Skeletal muscle satellite cell (primary cell): ENCODE results near the gene DLL3.

Experiments used
- H3K27me3 ChIP-seq: 2 replicates; pipeline ENCODE4 v1.7.0; 2013; ENCODE audit warnings: low read length; ENCODE audit not compliant: control insufficient read depth, insufficient read depth
- H3K36me3 ChIP-seq: 2 replicates; pipeline ENCODE4 v1.7.0; 2013; ENCODE audit warnings: mild to moderate bottlenecking, control low read depth, low read length; ENCODE audit not compliant: insufficient read depth
- H3K4me1 ChIP-seq: 2 replicates; pipeline ENCODE4 v1.7.0; 2013; ENCODE audit warnings: low read length; ENCODE audit not compliant: control insufficient read depth, insufficient read depth
- H3K4me2 ChIP-seq: 2 replicates; pipeline ENCODE4 v1.7.0; 2013; ENCODE audit warnings: mild to moderate bottlenecking, low read length
- H3K4me3 ChIP-seq: 2 replicates; pipeline ENCODE4 v1.7.0; 2013; ENCODE audit warnings: low read length
- H3K9ac ChIP-seq: 2 replicates; pipeline ENCODE4 v1.7.0; 2013; ENCODE audit warnings: mild to moderate bottlenecking, low read depth, low read length, moderate library complexity
- H3K9me3 ChIP-seq: replicated peaks from 2 replicates; pipeline ENCODE4 v1.7.0; 2013; ENCODE audit warnings: mild to moderate bottlenecking, control low read depth, low read length

Gene DLL3

DNA sequence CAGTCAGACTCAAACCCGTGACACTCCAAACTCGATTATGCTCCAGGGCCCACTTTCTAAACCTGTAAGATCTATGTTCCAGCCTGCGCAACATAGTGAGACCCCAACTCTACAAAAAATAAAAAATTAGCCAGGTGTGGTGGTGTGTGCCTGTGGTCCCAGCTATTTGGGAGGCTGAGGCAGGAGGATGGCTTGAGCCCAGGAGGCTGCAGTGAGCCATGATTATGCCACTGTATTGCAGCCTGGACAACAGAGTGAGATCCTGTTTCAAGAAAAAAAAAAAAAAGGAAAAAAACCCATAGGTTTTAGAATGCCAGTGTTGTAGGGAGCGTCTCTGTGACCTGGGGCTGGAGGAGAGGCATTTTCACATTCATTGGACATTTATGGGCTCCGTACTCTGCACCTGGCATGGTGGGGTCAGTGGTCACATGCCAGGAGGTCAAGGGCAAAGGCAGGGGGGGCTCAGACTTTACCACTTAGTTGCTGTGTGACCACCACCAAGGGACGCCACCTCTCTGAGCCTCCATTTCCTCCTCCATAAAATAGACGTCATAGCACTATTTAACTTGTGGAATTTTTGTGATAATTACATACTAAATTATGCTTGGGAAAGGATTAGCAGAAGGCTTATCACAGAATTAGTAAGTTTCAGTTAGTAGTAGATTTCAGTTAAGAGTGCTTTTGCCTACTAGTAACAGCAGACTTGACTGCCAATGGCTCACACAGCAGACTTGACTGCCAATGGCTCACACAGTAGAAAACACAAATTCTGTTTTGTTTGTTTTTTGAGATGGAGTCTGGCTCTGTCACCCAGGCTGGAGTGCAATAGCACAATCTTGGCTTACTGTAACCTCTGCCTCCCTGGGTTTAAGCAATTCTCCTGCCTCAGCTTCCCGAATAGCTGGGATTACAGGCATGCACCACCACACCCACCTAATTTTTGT, 22.1 kb downstream of the DLL3 start:
- Histone ChIP-seq H3K36me3 (no peaks in the 10 kb centered on the region), H3K9me3 (no peaks in the 10 kb centered on the region), H3K9ac (no peak overlapping the region), H3K27me3 (peaks cover 19% of the 10 kb centered on the region), H3K4me3 (no peak overlapping the region), H3K4me1 (peaks cover under 1% of the 10 kb centered on the region), H3K4me2 (no peak overlapping the region)

DNA sequence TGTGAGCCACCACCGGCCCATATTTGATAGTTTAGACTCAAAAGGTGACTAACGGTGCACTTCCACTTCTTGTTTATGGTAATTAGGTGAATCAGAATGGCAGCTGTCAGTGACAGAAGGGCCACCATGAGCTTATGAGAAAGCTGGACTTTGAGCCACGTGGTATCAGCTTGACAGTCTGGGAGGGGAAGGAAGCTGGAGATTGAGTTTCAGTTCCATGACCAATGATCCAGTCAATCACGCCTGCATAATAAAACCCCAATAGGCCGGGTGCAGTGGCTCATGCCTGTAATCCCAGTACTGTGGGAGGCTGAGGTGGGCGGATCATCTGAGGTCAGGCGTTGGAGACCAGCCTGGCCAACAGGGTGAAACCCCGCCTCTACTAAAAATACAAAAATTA, 25.7 kb downstream of the DLL3 start:
- H3K4me1 ChIP-seq: no peaks in the 10 kb centered on the region
- H3K9ac ChIP-seq: no peak overlapping the region
- H3K27me3 ChIP-seq: no peaks in the 10 kb centered on the region
- H3K4me3 ChIP-seq: no peak overlapping the region
- no peaks in the 10 kb centered on the region for H3K9me3 ChIP-seq
- H3K36me3 ChIP-seq: no peaks in the 10 kb centered on the region
- H3K4me2 ChIP-seq: no peak overlapping the region

DNA sequence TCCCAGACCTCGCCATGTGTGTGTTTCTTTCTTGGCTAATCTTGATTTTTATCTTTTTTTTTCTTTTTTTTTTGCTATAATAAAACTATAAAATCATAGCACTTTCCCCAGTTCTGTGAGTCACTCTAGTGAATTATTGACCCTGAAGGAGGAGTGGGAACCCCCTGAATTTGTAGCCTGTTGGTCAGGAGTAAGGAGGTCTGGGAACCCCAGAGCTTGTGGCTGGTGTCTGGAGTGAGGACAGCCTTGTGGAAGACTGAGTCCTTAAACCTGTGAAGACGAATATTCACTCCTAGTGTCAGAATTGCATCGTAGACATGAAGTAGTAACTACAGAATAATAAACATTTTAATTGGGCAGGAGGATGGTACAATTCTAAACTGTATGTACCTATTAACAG, 26.5 kb downstream of the DLL3 start:
- no peak overlapping the region for H3K9ac ChIP-seq
- no peaks in the 10 kb centered on the region for H3K9me3 ChIP-seq
- no peaks in the 10 kb centered on the region for H3K4me1 ChIP-seq
- H3K4me2 ChIP-seq: no peak overlapping the region
- H3K36me3 ChIP-seq: no peaks in the 10 kb centered on the region
- no peaks in the 10 kb centered on the region for H3K27me3 ChIP-seq
- H3K4me3 ChIP-seq: no peak overlapping the region

DNA sequence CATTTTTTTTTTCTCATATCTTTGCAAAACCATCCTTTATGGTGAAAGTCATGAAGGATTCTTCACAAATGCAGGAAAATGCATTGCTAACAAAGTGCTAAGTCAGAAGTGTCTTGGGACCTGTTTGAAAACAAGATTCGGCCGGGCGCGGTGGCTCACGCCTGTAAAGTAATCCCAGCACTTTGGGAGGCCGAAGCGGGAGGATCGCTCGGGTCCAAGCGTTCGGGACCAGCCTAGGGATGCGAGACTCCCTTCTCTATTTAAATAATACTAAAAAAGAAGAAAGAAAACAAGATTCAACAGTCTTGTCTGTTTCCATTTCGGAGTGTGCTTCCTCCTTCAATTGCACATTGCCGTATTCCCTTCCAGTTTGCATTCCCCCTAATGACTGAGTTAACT, 33.1 kb downstream of the DLL3 start:
- H3K4me3 ChIP-seq: peak overlapping the region; percentile 90
- H3K9ac ChIP-seq: peak overlapping the region; percentile 90

DNA sequence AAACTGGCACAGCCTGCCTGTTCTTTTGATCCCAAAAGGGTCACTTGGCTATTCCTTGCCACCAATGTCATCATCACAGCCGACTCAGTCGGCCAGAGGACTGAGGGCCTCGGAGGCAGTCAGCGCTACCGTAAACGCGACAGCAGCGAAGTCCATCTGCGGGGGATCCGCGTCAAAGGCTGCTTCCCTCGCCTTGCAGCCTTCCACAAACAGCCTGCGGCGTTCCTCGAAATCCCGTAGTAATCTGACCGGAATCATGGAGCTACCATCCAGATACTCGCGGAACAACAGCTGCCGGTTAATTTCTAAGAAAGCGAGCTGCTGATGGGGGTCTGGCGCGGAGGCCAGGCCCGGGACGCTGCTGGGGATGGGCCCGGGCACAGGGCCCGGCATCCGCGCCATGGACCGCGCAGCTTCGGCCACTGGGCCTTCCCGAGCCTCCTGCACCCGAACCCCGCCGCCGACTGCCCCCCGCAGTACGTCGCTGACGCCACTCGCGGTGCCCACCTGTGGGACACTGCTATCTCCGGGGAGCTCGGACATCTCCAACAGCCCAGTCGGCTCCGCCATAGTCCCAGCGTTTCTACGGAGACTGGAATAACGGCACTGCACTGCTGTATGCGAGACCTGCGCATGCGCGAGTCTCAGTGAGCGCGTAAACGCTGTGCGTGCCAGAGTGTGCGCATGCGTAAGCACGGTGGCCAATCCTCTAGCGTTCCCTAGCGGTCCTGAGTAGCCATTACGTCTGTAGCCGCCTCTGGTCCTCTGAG, 33.7 kb downstream of the DLL3 start, which contains the start of gene EID2B:
EID2B (minus strand) TSS at position 620 of the 770 bp plus-strand sequence; CDS start at position 570, 50 bp downstream.
- Histone ChIP-seq H3K4me3 (peak within 1 kb of the TSS; percentile 90), H3K4me1 (no peaks in the 10 kb centered on the region), H3K9ac (peak within 1 kb of the TSS; percentile 90), H3K27me3 (no peaks in the 10 kb centered on the region), H3K9me3 (no peaks in the 10 kb centered on the region), H3K36me3 (no peaks in the 10 kb centered on the region), H3K4me2 (peak within 1 kb of the TSS; percentile 99)

More for the DNA sequence above, 33.1 kb downstream of the DLL3 start:
- Histone ChIP-seq H3K4me2 (peak overlapping the region; percentile 99), H3K9me3 (no peaks in the 10 kb centered on the region), H3K27me3 (no peaks in the 10 kb centered on the region), H3K36me3 (no peaks in the 10 kb centered on the region), H3K4me1 (no peaks in the 10 kb centered on the region)

DNA sequence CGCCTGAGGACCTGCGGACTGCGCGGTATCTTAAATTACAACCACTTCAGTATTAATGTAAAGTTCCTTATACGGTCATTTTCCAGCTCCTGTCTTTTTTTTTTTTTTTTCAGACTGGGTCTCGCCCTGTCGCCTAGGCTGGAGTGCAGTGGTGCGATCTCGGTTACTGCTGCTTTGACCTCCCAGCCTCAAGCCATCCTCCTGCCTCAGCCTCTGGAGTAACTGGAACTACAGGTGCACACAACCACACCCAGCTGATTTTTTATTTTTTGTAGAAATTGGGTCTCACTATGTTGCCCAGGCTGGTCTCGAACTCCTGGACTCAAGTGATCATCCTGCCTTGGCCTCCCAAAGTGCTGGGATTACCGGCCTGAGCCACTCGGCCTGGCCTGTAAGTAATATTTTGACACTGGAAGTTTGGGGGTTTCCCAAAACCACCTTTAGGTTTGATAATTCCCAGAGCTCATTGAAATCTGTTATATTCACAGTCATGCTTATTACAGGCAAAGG, 34.3 kb downstream of the DLL3 start:
- Histone ChIP-seq H3K4me3 (no peak overlapping the region), H3K9me3 (no peaks in the 10 kb centered on the region), H3K36me3 (no peaks in the 10 kb centered on the region), H3K27me3 (no peaks in the 10 kb centered on the region), H3K4me1 (peaks cover 1% of the 10 kb centered on the region), H3K9ac (no peak overlapping the region), H3K4me2 (peak overlapping the region; percentile 50)

DNA sequence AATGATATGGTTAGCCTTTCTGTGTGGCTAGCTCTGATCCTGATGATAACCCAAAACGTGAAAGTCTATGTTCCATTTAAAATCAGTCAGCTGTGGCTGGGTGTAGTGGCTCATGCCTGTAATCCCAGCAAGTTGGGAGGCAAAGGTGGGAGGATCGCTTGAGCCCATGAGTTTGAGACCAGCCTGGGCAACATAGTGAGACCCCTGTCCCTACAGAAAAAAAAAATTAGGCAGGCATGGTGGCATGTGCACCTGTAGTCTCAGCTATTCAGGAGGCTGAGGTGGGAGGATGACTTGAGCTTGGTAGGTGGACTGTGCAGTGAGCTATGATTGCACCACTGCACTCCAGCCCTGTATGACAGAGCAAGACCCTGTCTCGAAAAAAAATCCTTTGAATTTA, 35.0 kb downstream of the DLL3 start:
- no peaks in the 10 kb centered on the region for H3K27me3 ChIP-seq
- H3K9ac ChIP-seq: no peak overlapping the region

DNA sequence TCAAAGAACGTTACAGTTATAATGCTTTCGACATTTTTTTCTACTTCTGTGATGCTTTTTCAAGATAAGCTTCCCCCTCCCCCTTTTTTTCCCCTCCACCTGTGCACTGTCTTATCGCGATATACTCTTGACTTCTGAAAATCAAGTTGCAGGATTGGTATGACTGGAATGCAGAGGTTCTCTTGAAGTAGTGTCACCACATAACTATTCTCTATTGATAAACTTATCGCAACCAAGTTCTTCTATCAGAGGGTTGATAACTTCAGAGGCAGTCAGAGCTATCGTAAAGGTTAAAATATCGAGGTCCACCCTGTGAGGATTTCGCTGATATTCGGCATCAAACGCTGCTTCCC, 40.4 kb downstream of the DLL3 start:
- Histone ChIP-seq H3K4me2 (peak overlapping the region; percentile 87), H3K4me1 (peaks cover 18% of the 10 kb centered on the region), H3K36me3 (no peaks in the 10 kb centered on the region), H3K27me3 (peaks cover 8% of the 10 kb centered on the region), H3K9ac (peak overlapping the region; percentile 96), H3K4me3 (peak overlapping the region; percentile 95), H3K9me3 (no peaks in the 10 kb centered on the region)

More for the DNA sequence above, 35.0 kb downstream of the DLL3 start:
- Histone ChIP-seq H3K4me3 (no peak overlapping the region), H3K9me3 (no peaks in the 10 kb centered on the region), H3K4me2 (no peak overlapping the region), H3K4me1 (peaks cover 8% of the 10 kb centered on the region), H3K36me3 (no peaks in the 10 kb centered on the region)

DNA sequence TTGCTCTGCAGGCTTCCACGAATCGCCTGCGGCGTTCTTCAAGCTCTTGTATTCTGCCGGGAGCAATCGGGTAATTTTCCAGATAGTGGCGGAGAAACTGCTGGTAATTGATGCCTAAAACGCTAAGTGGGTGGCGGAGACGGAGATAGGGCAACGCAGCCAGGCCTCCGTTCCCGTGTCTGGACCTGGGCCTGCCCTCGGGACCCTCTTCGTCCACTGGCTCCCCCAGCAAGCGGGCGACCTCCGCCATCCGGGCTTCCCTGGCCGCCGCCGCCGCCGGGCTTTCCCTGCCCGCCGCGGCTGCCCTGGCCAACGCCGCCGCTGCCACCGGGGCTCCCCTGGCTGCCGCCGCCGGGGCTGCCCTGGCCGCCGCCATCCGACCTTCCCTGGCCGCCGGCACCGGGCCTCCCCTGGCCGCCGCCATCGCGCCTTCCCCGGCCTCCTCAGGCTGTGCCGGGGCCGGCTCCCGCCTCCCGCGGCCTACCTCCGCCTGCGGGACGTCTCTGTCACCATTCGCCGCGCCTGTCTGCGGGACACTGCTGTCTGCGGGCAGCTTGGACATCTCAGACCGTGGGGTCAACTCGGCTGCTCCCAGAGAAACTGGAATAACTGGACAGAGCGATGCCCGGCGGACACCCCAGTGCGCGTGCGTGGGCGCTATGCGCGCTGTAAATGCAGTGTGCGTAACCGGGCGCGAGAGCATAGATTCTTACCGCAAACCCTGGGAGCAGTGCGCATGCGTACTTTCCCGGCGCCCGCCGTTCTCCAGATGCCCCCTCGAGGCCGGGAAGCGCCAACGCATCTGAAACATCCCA, 41.0 kb downstream of the DLL3 start, which contains the start of gene EID2:
EID2 (minus strand) TSS at position 644 of the 815 bp plus-strand sequence; CDS start at position 562, 82 bp downstream.
- Histone ChIP-seq H3K4me1 (peaks cover 18% of the 10 kb centered on the region), H3K36me3 (no peaks in the 10 kb centered on the region), H3K4me3 (peak within 1 kb of the TSS; percentile 95)

DNA sequence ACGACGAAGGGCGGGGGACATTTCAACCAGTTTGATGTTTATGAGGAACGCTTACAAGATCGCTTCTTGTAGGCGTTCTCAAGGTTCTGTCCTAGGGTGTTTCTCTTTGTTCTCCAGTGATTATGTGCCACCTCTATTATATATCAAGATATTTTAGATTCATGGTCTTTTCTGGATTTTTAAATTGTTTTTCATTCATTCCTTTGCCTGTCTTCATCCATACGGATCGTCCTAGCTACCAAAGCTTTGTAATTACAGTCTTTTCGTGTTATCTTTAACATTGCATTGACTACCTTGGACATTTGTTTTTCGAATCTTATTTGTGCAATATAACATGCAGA, 41.6 kb downstream of the DLL3 start:
- peaks cover 18% of the 10 kb centered on the region for H3K4me1 ChIP-seq
- H3K36me3 ChIP-seq: no peaks in the 10 kb centered on the region
- peak overlapping the region; percentile 60 for H3K4me3 ChIP-seq
- peak overlapping the region; percentile 56 for H3K9ac ChIP-seq
- H3K9me3 ChIP-seq: no peaks in the 10 kb centered on the region
- peak overlapping the region; percentile 83 for H3K4me2 ChIP-seq
- H3K27me3 ChIP-seq: peaks cover 15% of the 10 kb centered on the region

More for the DNA sequence above, 41.0 kb downstream of the DLL3 start, which contains the start of gene EID2:
- Histone ChIP-seq H3K9me3 (no peaks in the 10 kb centered on the region), H3K4me2 (peak within 1 kb of the TSS; percentile 87), H3K9ac (peak within 1 kb of the TSS; percentile 96), H3K27me3 (peaks cover 12% of the 10 kb centered on the region)

DNA sequence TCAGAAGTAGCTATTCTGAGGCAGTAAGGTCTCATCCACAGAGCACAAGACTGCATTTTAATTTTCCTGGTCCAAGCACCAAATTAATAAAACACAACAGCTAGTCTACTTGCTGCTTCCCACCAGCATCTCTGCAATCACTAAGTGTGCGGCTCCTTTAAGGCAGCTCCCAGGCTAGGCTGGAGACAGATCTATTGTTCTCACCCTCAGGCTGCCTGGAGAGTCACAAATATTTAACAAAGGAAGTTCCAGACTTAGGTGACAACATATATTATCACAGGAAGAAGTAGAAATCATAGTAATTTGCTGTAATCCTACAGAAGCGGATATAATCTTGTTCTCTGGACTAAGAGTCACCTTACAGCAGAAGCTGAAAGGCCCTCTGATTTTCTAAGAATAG, 43.5 kb downstream of the DLL3 start:
- Histone ChIP-seq H3K27me3 (peaks cover 30% of the 10 kb centered on the region), H3K4me3 (no peak overlapping the region), H3K36me3 (no peaks in the 10 kb centered on the region), H3K4me2 (no peak overlapping the region), H3K4me1 (peaks cover 18% of the 10 kb centered on the region), H3K9me3 (no peaks in the 10 kb centered on the region), H3K9ac (no peak overlapping the region)
